Keratinocyte (primary cell): ENCODE results near the gene SLC39A3. TPM values are rescaled to one million over a fixed set of nuclear protein-coding genes. Genes with fewer than 3 reads are reported as not detected.

ENCODE experiments used
- DNase-seq: peaks from one replicate; pipeline ENCODE4 v3.0.0-alpha.2; 2011; ENCODE audit warnings: low read depth, missing footprints, low spot score
- FAIRE-seq: peaks from 2 replicates; lab custom pipeline; 2011; peaks lifted over from hg19 to GRCh38; lab: Jason Lieb, UNC
- H2AFZ ChIP-seq: 2 replicates; pipeline ENCODE4 v1.6.0; 2012; ENCODE audit warnings: low read length, control low read depth, inconsistent platforms; ENCODE audit not compliant: control insufficient read depth
- H3K27ac ChIP-seq: 2 replicates; pipeline ENCODE4 v1.5.1; 2011; ENCODE audit warnings: low read length; ENCODE audit not compliant: control insufficient read depth, insufficient read depth
- H3K27me3 ChIP-seq: 3 replicates; pipeline ENCODE4 v1.6.0; 2011; ENCODE audit warnings: low read length; ENCODE audit not compliant: control insufficient read depth, insufficient read depth; ENCODE audit errors: extremely low read depth
- H3K36me3 ChIP-seq, 2 experiments: 2 replicates in 1 of 2; 3 replicates in 1 of 2; pipeline ENCODE4 v1.5.1; 2011; ENCODE audit warnings: low read length in 2 of 2, mild to moderate bottlenecking in 1 of 2; ENCODE audit not compliant: control insufficient read depth in 2 of 2, insufficient read depth in 2 of 2; ENCODE audit errors: extremely low read depth in 1 of 2
- H3K4me1 ChIP-seq: 3 replicates; pipeline ENCODE4 v1.5.1; 2011; ENCODE audit warnings: low read length; ENCODE audit not compliant: control insufficient read depth, insufficient read depth; ENCODE audit errors: extremely low read depth
- H3K4me2 ChIP-seq: 3 replicates; pipeline ENCODE4 v1.6.0; 2011; ENCODE audit warnings: low read depth, low read length; ENCODE audit not compliant: control insufficient read depth, insufficient read depth; ENCODE audit errors: extremely low read depth
- H3K4me3 ChIP-seq, 3 experiments: fragments of 200-600 bp in 1 of 3; sonication (generic) in 1 of 3; 2 replicates in 2 of 3; 3 replicates in 1 of 3; pipeline ENCODE4 v1.5.1; 2011 to 2016; ENCODE audit warnings: low read length in 3 of 3, mild to moderate bottlenecking in 3 of 3, control low read depth in 2 of 3, inconsistent platforms in 1 of 3, low read depth in 1 of 3, mixed read lengths in 1 of 3, mixed run types in 1 of 3, moderate library complexity in 1 of 3; ENCODE audit not compliant: control insufficient read depth in 2 of 3, insufficient read depth in 2 of 3; ENCODE audit errors: extremely low read depth in 1 of 3
- H3K79me2 ChIP-seq: 2 replicates; pipeline ENCODE4 v1.6.0; 2012; ENCODE audit warnings: low read length; ENCODE audit not compliant: control insufficient read depth, insufficient read depth
- H3K9ac ChIP-seq: 3 replicates; pipeline ENCODE4 v1.6.0; 2011; ENCODE audit warnings: low read length; ENCODE audit not compliant: control insufficient read depth, insufficient read depth; ENCODE audit errors: extremely low read depth
- H3K9me1 ChIP-seq: 3 replicates; pipeline ENCODE4 v1.6.0; 2011; ENCODE audit warnings: low read length; ENCODE audit not compliant: control insufficient read depth, insufficient read depth; ENCODE audit errors: extremely low read depth
- H3K9me3 ChIP-seq: 2 replicates; pipeline ENCODE4 v1.5.1; 2012; ENCODE audit warnings: low read depth, low read length; ENCODE audit not compliant: control insufficient read depth
- H4K20me1 ChIP-seq: 3 replicates; pipeline ENCODE4 v1.6.0; 2011; ENCODE audit warnings: low read length; ENCODE audit not compliant: control insufficient read depth, insufficient read depth; ENCODE audit errors: extremely low read depth
- EZH2 ChIP-seq: IDR thresholded peaks from one replicate; pipeline ENCODE4 v1.6.1; 2012; ENCODE audit warnings: inconsistent platforms, mild to moderate bottlenecking, low read length, moderate library complexity
- dilution Hi-C: fragments of 300-500 bp; cut with MboI; formaldehyde crosslinking; loops from one replicate; pipeline ENCODE4 v1.7.0; 2020; ENCODE audit warnings: low sequenced_read_pairs; ENCODE audit not compliant: extremely low pct_ligation_motif_present
- polyA plus RNA-seq, 5 experiments: library from polyadenylated mRNA; depleted of rRNA in 3 of 5; stranded (reverse) in 3 of 5; stranded (forward) in 1 of 5; unstranded in 1 of 5; fragments of >200 nt; gene quantifications; 1 replicate in 1 of 5; 2 replicates in 3 of 5; 3 replicates in 1 of 5; pipeline versions ENCODE4 v1.2.1 to v1.2.3, GENCODE V29; 2011 to 2012; ENCODE audit warnings: missing spikeins in 2 of 5, low read depth in 1 of 5, low replicate concordance in 1 of 5
- TF ChIP-seq, protein P1 (sequence below), 3 experiments: IDR thresholded peaks in 1 of 3; conservative IDR thresholded peaks in 1 of 3; optimal IDR thresholded peaks in 1 of 3; 2 replicates in 2 of 3; 3 replicates in 1 of 3; pipeline versions ENCODE3 to v1.5.1; 2011; ENCODE audit warnings: low read length in 3 of 3, mild to moderate bottlenecking in 3 of 3, moderate library complexity in 2 of 3, control low read depth in 1 of 3, inconsistent platforms in 1 of 3; ENCODE audit not compliant: insufficient read depth in 2 of 3; ENCODE audit errors: extremely low read depth in 1 of 3

SLC39A3 gene
- polyA plus RNA-seq, 1 donor (not counting 4 experiments of a cell fraction or from before 2014, with no cell fraction given) = 26.2 TPM

DNA sequence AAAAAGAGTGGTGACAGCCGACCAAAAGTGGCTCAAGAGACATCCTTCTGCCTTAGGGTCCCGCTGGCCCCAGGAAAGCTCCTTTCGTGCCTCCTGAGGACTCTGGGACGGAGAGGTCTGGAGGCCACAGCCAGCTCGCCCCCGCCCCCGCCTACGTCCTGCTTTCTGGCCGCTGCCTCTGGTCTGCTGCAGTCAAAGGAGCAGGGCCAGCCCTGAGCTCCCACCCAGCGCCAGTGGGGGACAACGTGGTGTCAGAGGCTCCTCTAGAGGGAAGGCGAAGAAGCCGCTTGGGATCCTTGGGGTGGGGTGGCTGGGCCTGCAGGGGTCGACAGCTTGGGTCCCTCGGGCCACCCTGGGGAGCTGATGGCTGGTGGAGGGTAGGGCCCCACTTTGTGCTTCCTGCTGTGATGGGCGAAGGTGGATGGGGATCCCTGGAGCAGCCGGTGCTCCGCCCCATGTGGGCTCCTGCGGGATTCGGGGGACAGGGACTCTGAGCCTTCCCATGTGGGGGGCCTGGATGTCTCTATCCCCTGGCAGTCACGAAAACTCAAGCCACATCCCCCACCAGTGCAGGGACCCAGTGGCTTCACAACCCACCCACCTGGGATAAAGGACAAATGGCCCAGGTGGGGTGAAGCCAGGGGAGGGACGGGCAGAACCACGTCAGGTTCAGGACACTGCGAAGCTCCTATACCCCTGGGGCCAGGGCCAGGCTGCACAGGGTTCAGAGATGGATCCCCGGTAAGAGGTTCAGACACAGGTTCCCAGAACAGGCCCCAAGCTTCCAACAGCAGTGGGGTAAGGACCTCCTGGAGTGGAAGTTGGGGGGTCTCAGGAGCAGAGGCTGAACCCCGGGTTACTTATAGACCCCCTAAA lies 9.6 kb downstream of the SLC39A3 start:
- dilution Hi-C loops = no loop called here

DNA sequence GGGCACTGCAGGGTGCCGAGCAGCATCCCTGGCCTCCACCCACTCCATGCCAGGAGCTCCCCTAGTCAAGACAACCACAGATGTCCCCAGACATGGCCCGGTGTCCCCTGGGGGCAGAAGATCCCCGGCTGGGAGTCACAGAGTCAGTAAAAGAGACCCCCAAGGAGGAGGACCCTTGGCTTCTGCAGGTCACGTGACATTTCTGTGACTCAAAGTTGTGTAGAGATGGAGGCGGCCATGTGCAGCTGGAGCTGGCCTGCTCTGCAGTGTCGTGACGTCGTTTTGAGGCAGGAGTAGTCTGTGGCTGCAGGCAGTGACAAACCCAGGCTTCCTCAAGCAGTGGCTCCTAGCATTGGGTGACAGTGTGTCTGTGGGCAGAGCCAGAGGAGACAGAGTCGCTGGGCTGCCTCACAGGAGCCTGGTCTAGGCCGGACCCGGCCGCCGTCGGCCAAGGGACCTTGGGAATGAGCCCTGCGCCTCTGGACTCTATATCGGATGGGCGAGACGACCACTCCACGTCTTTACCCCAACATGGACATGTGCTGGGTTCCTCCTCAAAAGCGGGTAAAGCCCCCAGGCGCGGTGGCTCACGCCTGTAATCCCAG lies 10.9 kb downstream of the SLC39A3 start:
- Histone ChIP-seq H3K27me3 (peaks cover 9% of the 10 kb centered on the region), H4K20me1 (peaks cover 5% of the 10 kb centered on the region), H3K27ac (no peak overlapping the region), H3K4me2 (no peak overlapping the region), H2AFZ (no peak overlapping the region), H3K9me1 (no peaks in the 10 kb centered on the region), H3K36me3 (peaks cover 0 to 1% of the 10 kb centered on the region in 2 experiments), H3K4me3 (no peak overlapping the region), H3K9me3 (no peaks in the 10 kb centered on the region), H3K4me1 (peaks cover 16% of the 10 kb centered on the region), H3K79me2 (no peaks in the 10 kb centered on the region), H3K9ac (no peak overlapping the region)
- TF ChIP-seq, protein P1, sequence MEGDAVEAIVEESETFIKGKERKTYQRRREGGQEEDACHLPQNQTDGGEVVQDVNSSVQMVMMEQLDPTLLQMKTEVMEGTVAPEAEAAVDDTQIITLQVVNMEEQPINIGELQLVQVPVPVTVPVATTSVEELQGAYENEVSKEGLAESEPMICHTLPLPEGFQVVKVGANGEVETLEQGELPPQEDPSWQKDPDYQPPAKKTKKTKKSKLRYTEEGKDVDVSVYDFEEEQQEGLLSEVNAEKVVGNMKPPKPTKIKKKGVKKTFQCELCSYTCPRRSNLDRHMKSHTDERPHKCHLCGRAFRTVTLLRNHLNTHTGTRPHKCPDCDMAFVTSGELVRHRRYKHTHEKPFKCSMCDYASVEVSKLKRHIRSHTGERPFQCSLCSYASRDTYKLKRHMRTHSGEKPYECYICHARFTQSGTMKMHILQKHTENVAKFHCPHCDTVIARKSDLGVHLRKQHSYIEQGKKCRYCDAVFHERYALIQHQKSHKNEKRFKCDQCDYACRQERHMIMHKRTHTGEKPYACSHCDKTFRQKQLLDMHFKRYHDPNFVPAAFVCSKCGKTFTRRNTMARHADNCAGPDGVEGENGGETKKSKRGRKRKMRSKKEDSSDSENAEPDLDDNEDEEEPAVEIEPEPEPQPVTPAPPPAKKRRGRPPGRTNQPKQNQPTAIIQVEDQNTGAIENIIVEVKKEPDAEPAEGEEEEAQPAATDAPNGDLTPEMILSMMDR (optimal IDR thresholded peaks at IDR 0.05 in 1 of 3, IDR thresholded peaks at IDR 0.05 in 1 of 3, conservative IDR thresholded peaks at IDR 0.05 in 1 of 3; ENCODE audit: extremely low read depth in 1 of 3, insufficient read depth in 2 of 3, low read length in 3 of 3) = no peak
- TF ChIP-seq EZH2 = no peak
- DNase-seq (no peak), FAIRE-seq (no peak)
- dilution Hi-C loops = no loop called here

More for the DNA sequence above, 9.6 kb downstream of the SLC39A3 start:
- Histone ChIP-seq H3K4me1 (peaks cover 21% of the 10 kb centered on the region), H3K9ac (no peak overlapping the region), H3K79me2 (no peaks in the 10 kb centered on the region), H3K27me3 (peaks cover 9% of the 10 kb centered on the region), H3K4me3 (no peak overlapping the region), H3K9me3 (no peaks in the 10 kb centered on the region), H4K20me1 (peaks cover 5% of the 10 kb centered on the region), H3K36me3 (peaks cover 0 to 1% of the 10 kb centered on the region in 2 experiments), H3K27ac (no peak overlapping the region), H2AFZ (no peak overlapping the region), H3K9me1 (no peaks in the 10 kb centered on the region), H3K4me2 (no peak overlapping the region)
- FAIRE-seq = no peak
- DNase-seq = no peak
- TF ChIP-seq, protein P1 (optimal IDR thresholded peaks at IDR 0.05 in 1 of 3, IDR thresholded peaks at IDR 0.05 in 1 of 3, conservative IDR thresholded peaks at IDR 0.05 in 1 of 3; ENCODE audit: extremely low read depth in 1 of 3, insufficient read depth in 2 of 3, low read length in 3 of 3) = no peak
- TF ChIP-seq EZH2 = no peak
